Activated CD4-positive, alpha-beta T cell treated with anti-CD3 and anti-CD28 coated beads, Interleukin-2, amount 50 U/mL, for 24 hours (primary cell): ENCODE data around the gene SPPL3.
"Not testable (repeated sequence)": the region's sequence is repeated elsewhere in the genome, so short reads cannot be mapped to it uniquely, and the experiment has no call there.

Source experiments
- DNase-seq, 2 donors: peaks; one replicate each; pipeline ENCODE4 v3.0.0-alpha.2; 2020; ENCODE audit warnings: low read depth in 1 of 2, low spot score in 1 of 2

Gene SPPL3

DNA sequence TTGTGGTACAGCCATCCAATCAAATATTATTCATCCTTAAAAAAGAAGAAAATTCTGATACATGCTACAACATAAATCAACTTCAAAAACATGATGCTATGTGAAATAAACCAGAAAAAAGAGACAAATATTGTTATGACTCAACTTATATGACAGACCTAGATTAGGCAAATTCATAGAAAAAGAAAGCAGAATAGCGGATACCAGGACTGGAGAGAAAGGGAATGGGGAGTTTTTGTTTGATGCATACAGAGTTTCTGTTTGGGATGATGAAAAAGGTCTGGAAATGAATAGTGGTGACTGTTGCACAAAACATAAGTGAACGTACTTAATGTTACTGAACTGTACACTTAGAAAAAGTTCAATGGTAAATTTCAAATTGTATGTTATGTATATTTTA is 82.3 kb downstream of the SPPL3 start:
- DNase-seq = no peak

DNA sequence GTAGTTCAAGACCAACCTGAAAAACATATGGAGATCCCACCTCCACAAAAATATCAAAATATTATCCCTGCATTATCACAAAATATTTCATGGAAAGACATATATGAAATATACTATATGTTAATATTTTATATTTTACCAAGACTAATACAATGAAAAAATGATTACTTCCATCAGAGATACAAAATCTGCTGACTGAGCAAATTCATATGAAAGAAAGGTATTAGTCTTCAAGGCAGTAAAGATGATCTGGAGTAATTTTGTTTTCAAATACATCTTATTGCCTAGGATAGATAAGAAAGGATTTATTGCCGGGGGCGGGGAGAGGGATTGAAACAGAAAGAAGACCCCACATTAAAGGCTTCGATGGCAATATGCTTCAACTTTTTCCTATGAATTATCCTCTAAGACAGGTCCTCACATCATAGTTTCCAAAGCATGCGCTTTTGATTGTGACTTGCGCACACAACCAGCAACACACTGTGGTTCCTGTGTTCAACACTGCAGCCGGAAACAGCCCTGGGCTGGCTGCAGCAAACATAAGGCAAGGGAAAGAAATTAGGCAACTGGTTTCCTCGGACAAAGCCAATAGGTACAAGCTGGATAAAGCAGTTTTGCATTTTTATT is 83.2 kb downstream of the SPPL3 start:
- DNase-seq = peak in 1 of 2 donors; percentile 64

DNA sequence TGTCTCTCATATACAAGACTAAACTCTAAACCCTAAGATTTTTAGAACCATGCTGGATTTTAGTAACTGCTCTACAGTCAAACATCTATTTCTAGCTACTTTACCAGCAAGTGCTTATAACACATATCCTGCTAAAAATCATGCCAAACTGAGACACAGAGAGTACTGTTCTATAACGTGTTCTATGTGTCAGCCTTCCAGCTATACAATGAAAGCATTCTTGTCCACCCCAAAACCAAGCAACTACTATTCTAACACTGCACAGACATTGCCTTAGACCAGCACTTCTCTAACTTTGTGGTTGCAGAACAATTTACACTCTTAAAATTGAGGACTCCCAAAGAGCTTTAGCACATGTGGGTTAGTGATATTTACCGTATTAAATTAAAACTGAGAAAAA is 85.7 kb downstream of the SPPL3 start:
- DNase-seq = no peak

DNA sequence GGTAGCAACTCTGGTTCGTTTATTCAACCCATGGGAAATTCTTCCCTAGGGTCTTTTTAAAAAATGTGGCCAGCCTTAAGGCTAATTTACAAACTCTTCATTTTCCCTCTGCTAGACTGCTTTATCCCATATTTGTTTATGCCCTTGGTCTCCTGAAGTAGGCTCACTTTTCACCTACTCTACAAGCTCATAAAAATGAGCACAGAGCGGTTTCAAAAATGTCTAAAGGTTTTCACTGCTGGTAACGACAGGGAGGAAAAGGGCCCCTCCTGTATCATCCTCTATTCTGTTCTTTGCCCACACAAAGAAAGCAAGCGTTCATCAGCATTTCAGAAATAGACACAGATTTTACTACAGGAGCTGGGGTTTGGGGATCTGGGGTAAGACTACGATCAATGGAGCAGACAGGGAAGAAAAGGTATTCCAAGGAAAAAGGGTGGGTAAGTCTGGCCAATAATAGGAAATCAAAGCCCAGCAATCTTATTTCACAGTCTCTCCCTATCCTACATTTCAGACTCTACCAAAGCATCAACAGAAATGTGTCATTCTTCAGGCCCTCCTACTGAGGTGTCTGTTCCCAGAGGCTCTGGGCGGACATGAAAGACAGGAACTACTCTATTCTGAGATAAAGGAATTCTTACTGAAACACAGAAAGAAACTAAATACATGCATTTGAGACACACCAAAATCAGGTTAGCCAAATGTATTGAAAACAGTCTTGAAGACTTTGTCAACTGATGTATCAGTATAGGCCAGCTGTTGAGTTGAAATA is 86.4 kb downstream of the SPPL3 start:
- DNase-seq = no peak

DNA sequence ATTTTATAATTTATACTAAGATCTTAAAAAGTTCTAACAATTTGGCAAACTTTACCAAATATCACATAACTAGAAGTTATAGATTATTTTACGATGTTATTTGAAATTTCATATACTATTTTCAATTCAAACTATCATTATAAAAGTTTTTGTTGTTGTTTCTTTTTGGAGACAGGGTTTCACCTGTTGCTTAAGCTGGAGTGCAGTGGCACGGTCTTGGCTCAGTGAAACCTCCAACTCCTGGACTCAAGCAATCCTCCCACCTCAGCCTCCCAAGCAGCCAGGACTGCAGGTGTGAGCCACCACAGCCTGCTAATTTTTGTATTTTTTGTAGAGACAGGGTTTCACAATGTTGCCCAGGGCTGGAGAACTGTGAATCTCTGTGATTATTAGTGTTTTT is 87.8 kb downstream of the SPPL3 start:
- DNase-seq = no peak

DNA sequence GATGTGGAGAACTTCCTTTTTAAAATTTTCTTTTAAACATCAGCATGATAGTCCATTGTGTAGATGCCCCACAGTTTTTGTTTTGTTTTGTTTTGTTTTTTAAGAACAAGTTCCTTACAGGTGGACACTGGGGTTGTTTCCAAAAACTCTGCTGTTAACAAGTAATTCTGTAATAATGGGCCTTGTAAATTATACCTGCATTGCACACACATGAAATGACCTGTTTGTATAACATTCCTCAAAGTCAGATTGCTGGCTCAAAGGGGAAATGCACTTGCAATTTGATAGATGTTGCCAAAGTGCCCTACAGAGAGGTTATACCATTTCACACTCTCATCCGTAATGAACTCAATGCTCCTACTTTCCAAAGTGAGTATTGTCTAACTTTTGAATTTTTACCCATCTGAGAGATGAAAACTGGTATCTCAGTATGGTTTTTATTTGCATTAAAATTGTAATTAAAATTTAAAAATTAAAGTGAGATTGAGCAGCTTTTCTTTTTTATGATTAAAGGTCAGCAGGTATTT is 89.2 kb downstream of the SPPL3 start:
- DNase-seq = no peak

DNA sequence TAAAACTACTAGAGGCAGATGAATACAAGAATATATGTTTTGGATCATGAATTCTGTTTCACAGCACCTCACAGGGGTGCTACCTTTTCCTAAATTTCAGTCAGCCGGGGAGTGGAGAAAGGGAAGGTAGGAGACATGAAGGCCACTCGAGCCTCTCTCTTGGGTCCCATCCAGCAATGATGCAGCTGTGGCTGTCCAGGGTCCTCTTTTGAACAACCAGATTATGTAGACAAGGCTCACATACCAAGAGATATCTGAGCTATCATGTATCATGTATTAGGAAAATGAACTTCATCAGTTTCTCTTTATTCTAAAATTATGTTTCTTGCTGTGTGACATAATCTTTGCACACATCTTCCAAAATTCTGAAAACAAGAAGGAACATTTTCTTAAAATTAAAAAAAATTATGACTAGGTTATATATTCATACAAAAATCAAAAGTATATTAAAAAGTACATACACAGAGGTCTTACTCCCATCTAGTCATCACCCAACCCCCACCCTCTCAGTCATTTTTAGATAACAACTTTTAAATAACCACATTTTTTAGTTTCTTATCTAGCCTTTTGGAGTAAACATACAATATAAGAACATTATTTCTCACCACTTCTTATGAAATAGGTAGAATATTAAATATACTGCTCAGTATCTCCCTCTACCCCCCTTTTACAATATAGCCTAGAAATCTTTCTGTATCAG is 89.8 kb downstream of the SPPL3 start:
- DNase-seq = no peak

DNA sequence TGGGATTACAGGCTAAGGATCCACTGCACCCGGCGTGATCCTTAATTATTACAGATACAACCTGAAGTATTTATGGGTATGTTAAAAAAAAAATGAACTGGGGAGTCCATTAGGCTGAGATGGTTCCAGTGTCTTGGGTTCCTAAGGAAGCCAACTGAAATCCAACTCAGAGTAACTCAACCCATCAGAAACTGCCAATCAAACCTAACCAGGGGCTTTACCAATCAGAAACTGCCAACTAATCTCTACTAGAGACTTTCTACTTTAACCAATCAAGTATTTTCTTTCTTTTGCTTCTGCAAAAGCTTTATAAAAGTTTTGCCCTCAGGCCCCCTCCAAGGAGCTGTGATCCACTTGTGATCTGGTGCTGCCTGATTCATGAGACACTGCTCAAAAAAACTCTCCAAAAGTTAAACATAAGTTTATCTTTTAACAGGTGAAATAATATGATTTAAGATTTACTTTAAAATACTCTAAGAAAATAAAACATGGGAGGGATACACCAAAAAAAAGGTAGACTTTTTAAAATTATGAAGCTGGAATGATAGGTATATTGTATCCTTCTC is 90.5 kb downstream of the SPPL3 start:
- DNase-seq = no peak

DNA sequence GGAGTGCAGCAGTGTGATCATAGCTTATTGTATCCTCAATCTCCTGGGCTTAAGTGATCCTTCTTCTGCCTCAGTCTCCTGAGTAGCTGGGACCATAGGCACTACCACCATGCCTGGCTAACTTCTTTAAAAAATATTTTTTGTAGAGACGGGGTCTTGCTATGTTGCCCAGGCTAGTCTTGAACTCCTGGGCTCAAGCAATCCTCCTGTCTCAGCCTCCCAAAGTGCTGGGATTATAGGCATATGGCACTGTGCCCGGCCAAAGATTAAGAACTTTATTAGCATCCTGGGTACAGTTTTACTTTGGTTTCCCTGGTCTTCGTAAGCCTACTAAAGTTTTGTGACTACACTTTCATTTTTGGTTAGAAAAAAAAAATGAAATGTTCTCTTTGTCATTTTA is 94.1 kb downstream of the SPPL3 start:
- DNase-seq = no peak

DNA sequence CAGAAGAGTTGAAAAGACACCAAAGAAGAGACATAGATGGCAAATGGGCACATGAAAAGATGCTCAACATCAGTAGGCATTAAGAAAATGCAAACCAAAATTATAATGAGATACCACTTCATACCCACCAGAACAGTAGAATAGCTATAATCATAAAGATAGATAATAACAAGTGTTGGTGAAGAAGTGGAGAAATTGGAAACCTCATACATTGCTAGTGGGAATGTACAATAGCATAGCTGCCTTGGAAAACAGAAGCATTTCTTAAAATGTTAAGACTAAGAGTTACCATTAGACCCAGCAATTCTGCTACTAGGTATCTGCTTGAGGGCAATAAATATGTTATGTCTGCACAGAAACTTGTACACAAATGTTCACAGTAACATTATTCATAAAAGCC is 99.7 kb downstream of the SPPL3 start:
- no peak for DNase-seq

DNA sequence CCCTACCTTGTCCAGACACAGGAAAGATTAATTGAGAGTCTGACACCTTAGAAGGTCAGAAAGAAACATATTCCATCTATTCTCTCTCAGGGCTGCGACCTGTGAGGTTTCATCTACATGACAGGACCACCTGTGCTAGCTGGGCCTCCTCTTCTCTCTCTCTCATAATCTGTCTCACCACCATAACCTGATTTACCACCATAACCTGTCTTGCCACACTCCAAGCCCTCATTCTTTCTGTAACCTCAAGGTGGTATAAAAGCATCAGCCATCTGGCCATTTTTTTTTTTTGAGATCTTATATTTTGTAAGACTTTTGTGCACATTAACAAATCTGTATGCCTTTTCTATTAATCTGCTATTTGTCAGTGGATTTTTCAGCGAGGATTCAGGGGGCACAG is 103.0 kb downstream of the SPPL3 start:
- DNase-seq = no peak

DNA sequence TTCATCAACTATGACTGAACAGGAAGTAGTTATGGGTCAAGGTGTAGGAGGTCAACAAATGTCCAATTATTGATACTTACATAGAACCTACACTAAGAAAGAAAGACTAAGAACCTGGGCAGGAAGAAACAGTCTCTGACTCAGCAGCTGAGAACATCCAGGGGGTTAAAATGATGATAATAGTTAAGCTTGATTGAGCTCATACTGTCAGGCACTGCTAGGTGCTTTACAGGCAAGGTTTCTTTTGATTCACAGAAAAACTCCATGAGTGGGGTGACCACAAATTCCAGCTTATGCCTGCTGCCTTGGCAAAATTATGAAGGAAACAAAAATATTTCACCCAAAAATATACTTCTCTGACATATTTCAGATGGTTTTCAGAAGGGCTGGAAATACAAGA is 103.5 kb downstream of the SPPL3 start:
- no peak for DNase-seq

DNA sequence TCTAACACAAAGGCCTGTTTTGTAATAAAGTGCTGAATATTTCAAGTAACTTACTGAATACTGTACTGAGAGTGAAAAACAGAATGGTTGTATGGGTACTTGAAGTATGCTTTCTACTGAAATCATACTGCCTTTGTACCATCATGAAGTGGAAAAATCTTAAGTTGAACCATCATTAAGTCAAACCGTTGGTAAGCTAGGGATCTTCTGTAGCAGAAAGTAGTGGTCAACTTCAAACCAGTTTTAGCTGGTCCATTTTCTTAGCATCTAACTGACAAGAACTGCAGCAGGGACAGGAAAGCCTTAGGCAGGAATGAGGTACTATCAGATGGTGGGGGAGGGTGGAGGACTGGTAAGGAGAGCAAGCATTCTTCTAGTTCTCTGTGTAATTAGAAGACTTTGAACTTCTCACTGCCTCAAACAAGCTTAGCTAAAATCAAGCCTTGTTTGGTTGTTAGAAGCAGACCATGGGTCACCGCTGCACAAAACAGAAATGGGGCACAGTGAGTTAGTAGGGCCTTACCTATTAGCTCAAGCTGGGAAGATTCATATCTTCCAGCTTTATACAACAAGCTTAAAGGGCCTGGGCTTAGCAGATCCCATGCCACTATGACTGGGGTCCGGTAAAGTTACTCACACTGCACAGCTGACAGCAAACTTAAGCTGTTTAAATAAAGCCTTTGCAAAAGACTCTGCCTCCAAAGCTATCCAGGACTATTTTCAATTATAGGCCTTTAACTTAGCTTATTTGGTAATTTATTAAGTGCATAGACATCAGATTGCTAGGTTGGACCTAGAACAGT is 104.7 kb downstream of the SPPL3 start:
- no peak for DNase-seq

DNA sequence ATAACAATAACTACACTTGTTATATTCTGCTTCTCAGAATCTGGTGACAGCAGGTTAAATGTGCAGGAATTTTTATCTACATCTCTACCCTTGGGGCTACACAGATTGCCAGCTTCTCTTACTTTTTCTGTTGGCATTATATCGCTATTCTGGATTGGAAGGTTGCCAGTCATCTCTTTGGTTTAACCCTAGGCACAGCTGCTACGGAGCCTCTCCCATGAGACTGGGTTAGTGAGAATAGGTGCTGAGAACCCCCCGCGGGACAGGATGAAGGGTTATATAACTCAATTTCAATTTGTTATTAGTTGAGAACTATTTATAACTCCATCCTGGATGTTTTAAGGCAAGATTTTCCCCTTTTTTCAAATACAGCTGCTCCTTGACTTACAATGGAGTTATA is 105.5 kb downstream of the SPPL3 start:
- DNase-seq = no peak

DNA sequence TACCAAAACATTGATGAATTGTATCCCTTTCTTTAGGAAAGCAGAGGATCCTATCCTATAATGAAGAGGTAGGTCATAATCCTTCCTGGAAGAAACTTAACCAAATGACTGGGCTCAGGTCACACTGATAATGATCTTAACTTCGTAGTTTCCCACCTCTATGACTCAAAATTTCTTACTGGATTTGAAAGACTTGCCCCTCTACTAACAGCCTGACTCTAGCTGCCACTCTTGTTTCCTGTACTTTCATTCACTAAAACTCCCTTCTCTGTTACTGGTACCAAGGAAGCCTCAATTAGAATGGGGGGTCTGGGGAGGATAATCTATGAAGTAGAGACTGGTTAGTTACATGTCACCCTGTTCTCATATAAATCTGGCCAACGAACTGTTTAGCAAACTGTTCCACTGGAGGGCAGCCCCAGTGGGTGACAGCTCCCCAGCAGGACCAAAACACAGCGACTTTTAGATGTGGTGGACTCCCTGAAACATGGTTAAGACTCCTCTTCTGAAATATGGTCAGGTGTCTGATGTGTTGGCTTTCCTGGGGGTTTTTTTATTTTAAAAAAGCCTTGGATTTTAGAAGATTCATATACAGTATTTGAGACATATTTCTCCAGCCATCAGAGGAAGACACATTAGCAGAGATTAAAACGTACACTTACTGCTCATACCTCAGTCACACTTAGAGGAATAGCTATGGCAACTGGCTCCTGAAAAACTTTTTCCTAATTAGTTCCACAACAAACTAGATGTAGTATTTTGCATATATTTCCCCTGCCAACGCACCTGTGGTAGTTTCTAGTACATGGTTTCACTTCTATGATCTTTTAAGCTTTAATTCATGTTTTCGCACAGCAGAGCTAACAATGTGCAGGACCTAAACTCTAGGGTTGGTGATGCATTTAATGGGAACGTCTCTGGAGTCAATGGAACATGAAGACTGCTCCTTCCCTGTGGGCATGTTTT is 106.2 kb downstream of the SPPL3 start:
- DNase-seq = no peak

DNA sequence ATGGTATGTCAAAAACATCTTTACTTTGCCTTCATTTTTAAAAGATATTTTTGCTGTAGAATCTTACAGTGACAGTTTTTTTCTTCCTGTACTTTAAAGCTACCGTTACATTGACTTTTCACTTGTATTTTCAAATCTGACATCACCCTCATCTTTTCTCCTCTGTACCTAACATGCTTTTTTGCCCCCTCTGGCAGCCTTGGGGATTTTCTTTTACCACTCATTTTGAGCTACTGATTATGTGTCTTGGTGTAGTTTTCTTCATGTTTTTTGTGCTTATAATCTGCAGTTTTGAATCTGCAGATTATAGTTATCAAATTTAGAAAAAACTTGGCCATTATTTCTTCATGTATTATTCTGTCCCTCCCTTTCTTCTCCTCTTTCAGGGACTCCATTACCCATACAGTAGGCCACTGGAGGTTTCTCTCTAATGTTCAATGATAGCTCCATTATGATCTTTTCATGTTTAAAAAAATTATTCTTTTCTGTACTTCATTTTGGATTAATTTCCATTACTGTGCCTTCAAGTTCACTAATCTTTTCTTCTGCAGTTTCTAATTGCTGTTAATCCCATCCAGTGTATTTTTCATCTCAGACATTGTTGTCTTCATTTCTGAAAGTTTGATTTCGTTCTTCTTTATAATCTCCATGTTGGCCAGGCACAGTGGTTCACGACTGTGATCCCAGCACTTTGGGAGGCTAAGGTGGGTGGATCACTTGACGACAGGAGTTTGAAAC is 108.5 kb downstream of the SPPL3 start:
- DNase-seq = no peak

DNA sequence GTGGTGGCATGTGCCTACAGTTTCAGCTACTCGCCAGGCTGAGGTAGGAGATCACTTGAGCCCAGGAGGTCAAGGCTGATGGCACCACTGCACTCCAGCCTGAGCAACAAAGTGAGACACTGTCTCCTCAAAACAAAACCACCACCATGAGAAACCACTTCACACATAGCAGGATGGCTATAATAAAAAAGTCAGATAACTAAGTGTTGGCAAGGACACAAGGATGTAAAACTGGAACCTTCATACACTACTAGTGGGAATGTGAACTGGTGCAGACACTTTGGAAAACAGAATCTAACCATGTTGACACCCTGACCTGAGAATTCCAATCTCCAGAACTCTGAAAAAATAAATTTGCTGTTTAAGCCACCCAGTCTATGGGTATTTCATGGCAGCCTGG is 110.8 kb downstream of the SPPL3 start:
- DNase-seq = no peak

DNA sequence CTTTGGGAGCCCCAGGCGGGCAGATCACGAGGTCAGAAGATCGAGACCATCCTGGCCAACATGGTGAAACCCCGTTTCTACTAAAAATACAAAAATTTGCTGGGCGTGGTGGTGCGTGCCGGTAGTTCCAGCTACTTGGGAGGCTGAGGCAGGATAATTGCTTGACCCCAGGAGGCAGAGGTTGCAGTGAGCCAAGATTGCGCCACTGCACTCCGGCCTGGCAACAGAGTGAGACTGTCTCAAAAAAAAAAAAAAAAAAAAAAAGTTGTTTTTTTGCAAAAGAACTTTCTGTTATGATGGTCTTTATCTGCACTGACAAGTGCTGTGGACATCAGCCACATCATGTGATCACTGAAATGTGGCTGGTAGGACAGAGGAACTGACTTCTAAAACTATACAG is 111.7 kb downstream of the SPPL3 start:
- DNase-seq = not testable (repeated sequence)

DNA sequence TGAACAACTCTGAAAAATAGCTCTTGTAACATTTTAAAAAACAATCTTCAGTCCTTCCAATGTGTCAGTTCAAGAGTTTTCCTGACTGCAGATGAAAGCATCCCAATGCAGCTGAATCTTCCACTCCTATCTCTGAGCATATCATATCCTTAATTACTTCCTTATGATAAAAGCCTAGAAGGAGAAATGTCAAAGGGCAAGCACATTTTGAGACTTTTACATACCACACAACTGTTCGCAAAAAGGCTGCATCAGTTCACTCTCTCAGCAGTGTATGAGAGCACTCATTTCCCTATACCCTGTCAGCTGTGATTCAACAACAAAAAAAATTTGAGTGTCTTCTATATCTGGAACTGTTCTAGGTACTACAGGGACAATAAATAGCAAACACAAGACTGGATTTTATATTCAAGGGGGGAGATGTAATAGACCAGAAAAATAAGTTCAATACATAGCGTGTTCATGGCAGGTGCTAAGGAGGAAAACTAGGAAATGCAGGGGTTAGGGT is 112.4 kb downstream of the SPPL3 start:
- DNase-seq = no peak
